Urothelium cell line (cell line): ENCODE data around the gene PSMC3.

Experiments used
- DNase-seq: peaks from one replicate; pipeline ENCODE4 v3.0.0; 2011; ENCODE audit warnings: low spot score, mixed read lengths
- FAIRE-seq: peaks from 2 replicates; lab custom pipeline; 2011; peaks lifted over from hg19 to GRCh38; lab: Jason Lieb, UNC

Gene PSMC3

GRCh38 chr11:47414685-47415070, 11.6 kb downstream of the PSMC3 start:
- no peak for DNase-seq
- no peak for FAIRE-seq

DNA sequence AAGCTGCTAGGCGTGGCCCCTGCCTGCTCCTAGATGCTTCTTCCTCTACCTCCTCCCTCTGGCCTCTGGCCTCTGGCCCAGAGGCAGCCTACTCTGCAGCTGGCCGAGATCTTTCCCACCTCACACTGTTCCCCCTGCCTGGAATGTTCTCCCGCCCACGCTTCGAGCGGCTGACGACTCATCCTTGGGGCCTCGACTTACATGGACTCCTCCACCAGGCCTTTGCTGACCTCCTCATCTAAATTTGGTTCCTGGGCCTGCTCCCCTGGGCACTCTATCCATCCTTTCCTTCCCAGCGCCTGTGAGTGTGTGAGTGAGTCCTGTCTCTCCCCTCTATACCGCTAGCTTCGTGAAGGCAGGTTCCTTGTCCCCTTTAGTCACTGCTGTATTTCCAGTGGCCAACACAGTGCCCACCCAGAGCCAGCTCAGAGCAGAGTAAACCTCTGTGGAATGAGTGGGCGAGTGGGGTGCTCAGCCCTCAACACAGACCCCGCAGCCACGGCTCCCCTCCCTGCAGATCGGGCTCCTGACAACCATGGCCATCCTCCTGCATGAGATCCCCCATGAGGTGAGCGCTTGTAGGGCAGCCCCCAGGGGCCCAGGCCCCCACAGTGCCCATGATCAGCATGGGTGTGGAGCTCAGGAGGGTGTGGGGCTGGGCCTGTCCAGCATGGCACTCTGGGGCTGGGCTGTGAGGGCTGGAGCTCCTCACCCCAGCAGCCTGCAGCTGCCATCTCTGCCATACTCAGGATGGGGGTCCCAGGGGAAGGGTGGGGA, 12.1 kb downstream of the PSMC3 start:
- peak; percentile 71 for FAIRE-seq
- DNase-seq = no peak

DNA sequence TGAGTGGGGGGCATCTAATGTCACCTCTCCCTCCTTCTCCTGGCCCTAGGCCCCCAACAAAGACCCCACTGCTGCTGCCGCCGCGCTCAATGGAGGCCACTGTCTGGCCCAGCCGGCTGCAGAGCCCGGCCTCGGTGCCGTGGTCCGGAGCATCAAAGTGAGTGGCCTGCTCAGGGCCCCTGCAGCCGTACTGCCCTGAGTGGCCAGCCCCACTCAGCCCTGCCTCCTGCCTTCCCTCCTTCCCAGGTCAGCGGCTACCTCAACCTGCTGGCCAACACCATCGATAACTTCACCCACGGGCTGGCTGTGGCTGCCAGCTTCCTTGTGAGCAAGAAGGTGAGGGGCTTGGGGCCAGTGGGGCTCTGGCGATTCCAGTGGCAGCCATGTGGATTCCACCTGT, 12.9 kb downstream of the PSMC3 start:
- FAIRE-seq (no peak), DNase-seq (no peak)

GRCh38 chr11:47411884-47412746, 14.1 kb downstream of the PSMC3 start:
- FAIRE-seq = peak; percentile 77
- DNase-seq = no peak

DNA sequence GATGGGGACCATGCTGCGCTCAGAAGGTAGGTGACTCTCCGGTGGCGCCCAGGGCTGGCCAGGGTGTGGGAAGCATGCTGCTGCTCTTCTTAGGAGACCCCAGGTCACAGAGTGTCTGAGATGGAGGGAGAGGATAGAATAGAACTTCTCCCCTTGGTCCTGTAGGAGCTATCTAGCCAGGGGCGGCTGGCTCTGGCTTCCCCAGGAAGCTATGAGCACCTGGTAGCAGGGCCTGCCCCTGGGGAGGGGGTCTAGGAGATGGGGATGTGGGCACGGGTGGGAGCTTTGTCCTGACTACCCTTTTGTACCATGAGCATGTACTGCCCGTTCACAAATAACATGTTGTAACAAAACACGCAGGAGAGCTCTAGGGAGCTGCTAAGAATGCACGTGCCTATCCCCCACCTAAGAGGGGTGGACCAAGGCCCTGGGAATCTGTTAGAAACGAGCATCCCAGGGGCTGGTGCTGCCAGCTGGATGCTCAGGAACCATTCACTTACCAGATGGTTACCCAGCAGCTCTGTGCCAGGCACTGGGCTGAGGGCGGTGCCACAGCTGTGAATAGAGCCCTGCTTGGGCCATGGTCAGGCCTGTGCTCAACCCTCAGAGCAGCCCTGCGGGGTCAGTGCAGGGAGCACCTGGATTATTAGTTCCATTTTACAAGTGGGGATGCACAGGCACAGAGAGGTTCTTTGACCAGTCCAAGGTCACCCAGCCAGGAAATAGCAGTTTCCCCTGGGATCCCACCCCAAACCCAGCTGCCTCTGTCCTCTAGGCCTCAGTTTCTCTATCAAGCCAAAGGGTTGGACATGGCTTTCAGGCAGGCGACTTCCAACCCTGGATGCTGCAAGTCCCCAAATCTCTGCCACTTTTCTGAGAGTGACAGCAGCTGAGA, 15.6 kb downstream of the PSMC3 start:
- DNase-seq = no peak
- no peak for FAIRE-seq

GRCh38 chr11:47409440-47410369, 16.5 kb downstream of the PSMC3 start:
- no peak for FAIRE-seq
- no peak for DNase-seq

GRCh38 chr11:47408598-47409439, 17.4 kb downstream of the PSMC3 start:
- FAIRE-seq (no peak), DNase-seq (peak; percentile 70)

DNA sequence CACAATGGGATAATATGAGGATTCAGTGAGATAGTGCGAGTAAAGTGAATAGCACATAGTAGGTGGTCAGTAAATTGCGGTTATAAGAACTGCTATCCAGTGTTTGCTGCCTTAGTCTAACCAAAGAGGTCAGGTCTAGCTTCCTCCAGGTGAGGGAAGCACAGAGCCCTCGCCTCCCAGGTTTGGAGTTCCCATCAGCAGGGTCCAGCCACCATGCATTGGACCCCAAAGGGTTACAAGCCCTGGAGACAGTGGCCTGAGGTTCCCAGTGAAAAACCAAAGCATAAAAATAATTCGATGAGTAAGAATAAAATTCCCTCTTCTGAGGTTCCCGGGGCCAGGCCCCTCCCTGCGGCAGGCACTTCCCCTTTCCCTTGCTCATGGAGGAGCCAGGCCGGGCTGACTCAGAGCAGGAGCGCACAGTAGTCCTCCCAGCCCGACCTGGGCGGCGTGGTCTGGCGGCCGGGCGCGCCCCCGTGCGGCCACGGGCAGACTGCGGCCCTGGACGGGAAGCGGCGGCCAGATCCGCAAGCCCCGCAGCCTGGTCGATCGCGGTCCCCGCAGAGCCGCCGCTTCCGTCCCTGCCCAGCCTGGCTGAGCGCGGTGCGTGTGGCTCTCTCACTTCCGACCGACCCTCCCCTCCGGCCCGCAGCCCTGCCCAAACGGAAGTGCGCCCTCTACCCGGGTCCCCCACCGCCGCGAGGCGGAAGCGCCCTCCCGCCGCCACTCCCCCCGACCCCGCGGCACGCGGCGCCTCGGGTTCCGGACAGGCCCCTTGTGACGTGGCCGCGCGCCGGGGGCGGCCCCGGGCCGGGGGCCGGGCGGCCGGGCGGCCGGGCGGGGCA, 18.3 kb downstream of the PSMC3 start, which contains the start of gene SLC39A13:
TSS of gene SLC39A13 (plus strand) at position 845 of the 845 bp plus-strand sequence. CDS start 1,505 bp downstream, outside the sequence.
- peak; percentile 86 for FAIRE-seq
- DNase-seq = peak; percentile 98

- no peak for DNase-seq
- FAIRE-seq = no peak
Measured at GRCh38 chr11:47406896-47407745, 19.1 kb downstream of the PSMC3 start.

DNA sequence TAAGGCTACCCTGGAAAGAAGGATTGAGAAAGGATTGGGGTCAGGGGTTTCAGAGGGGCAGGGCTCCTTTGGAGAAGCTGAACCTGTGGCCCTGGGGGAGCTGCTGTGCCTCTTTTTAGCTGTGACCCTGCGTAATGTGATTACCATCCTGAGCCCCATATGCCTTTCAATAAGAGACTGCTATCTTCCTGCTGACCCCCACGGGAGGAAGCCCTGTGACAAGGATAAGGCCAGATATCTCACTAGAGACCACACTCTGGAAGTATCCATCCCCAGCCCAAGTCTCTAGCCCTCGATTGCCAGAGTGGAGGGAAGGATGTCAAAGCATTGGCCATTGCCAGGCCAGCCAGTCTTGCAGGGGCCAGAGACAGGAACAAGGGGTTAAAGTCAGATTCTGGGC, 22.7 kb downstream of the PSMC3 start:
- FAIRE-seq (no peak), DNase-seq (no peak)

GRCh38 chr11:47403135-47403534, 23.1 kb downstream of the PSMC3 start:
- no peak for FAIRE-seq

DNA sequence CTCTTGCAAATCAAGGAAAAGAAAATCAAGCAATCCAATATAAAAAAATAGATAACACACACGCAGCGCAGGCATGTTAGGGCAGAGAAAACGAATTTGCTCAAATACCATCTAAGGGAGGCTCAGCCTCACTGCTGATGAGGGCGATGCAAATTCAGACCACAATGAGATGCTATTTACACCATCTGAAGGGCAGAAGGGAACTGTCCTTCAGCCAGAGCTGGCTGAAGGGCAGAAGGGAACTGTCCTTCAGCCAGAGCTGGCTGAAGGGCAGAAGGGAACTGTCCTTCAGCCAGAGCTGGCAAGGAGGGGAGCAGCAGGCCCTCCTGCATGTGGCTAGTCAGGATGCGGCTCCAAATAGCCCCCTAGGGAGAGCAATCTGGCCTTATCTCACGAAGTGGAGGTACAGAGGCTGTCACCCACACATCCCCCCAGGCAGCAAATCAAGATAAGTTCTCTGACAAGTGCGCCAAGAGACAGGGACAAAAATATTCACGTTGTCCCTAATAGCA, 25.4 kb downstream of the PSMC3 start:
- DNase-seq (no peak), FAIRE-seq (peak; percentile 80)

More at GRCh38 chr11:47403135-47403534, 23.1 kb downstream of the PSMC3 start:
- no peak for DNase-seq

GRCh38 chr11:47399860-47400767, 26.1 kb downstream of the PSMC3 start:
- no peak for FAIRE-seq
- DNase-seq = peak; percentile 71

DNA sequence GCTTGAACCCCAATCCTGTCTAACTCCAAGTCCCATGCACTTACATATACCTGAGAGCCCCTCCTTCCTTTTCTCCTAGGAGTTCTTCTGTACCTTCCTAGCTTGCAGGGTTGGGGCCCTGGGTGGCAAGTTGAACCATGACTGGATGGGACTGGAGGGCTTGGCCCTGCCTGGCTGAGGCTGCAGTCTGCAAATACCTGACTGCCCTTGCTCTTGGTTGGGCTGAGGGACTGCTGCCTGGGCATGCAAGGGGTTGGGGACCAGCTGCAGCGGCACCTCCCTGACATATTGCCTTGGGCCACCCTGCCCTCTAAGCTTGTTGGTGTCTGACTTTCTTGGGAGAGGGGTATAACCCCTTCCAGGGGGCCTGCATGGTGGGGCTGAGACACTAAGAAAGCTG, 27.7 kb downstream of the PSMC3 start:
- no peak for DNase-seq
- no peak for FAIRE-seq

GRCh38 chr11:47398011-47398410, 28.2 kb downstream of the PSMC3 start:
- FAIRE-seq (no peak), DNase-seq (no peak)

DNA sequence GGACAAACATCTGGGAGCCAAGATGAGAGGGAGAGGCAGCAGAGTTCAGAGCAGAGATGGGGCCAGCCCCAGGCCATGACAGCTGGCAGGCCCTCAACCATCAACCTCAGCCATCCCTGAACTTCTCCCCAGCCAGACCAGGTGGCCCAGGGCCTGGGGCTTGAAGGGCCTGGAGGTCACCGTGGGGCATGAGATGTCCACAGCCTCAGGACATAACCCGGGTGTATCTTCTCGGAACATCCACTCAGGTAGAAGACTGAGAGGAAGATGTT, 30.3 kb downstream of the PSMC3 start:
- FAIRE-seq (no peak), DNase-seq (no peak)
